Cardiac muscle cell (in vitro differentiated cells and primary cell): ENCODE data around the gene RNF167. TPM values are rescaled to one million over a fixed set of nuclear protein-coding genes. Genes with fewer than 3 reads are reported as not detected.

ENCODE experiments used
- DNase-seq, 2 donors: peaks; one replicate each; pipeline versions ENCODE4 v3.0.0 to v3.0.0-alpha.2; 2010 to 2017; ENCODE audit warnings: low read depth in 1 of 2, low spot score in 1 of 2
- H3K27ac ChIP-seq: fragments of 200-600 bp; sonication (generic); 2 replicates; pipeline ENCODE4 v1.5.1; 2016
- H3K27me3 ChIP-seq: fragments of 200-600 bp; sonication (generic); 2 replicates; pipeline ENCODE4 v1.6.0; 2016; ENCODE audit warnings: control low read depth
- H3K36me3 ChIP-seq: fragments of 200-600 bp; sonication (generic); 2 replicates; pipeline ENCODE4 v1.5.1; 2016; ENCODE audit warnings: control low read depth
- H3K4me1 ChIP-seq: fragments of 200-600 bp; sonication (generic); 2 replicates; pipeline ENCODE4 v1.8.1; 2017; ENCODE audit warnings: low read depth, mild to moderate bottlenecking, mixed run types
- H3K4me3 ChIP-seq: fragments of 200-600 bp; sonication (generic); 2 replicates; pipeline ENCODE4 v1.5.1; 2016; ENCODE audit warnings: mild to moderate bottlenecking
- H3K9me3 ChIP-seq: fragments of 200-600 bp; sonication (generic); 2 replicates; pipeline ENCODE4 v1.5.1; 2017; ENCODE audit warnings: low read depth, mild to moderate bottlenecking, control low read depth
- polyA plus RNA-seq: library from polyadenylated mRNA; unstranded; fragments of >200 nt; fragmentation: Nextera tagmentation; extraction: Ambion mirVana; gene quantifications from 2 replicates; pipeline ENCODE4 v1.2.1, GENCODE V29; 2016
- total RNA-seq: library from RNA; depleted of rRNA; stranded (reverse); fragments of >200 nt; gene quantifications from 2 replicates; pipeline ENCODE4 v1.2.3, GENCODE V29; 2016
- TF ChIP-seq, protein P1 (sequence below): IDR thresholded peaks from 2 replicates; pipeline ENCODE4 v1.5.1; 2012; ENCODE audit warnings: low read depth, mild to moderate bottlenecking, low read length

The RNF167 gene
- total and polyA plus RNA-seq, 2 experiments from 2014 or later = 73.4 to 77.1 TPM

DNA sequence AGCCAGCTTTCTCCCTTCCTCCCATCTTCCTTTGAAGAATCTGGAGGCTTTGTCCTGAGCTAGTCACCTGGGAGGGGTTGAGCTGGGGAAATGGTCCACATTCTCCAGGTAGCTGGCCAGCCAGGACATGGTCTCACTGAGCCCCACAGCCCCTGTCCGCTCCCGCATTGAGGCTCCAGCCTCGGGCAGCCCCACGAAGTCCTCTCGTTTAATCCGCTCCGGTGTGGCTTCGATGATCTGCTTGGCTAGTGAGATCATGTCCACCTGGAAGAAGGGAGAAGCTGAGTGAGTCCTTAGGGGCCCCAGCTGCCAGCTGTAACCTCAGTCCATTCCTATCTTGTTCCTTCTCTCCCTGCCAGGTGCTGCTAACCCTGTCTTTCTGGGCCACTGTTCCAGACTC lies 30.2 kb downstream of the RNF167 start:
- TF ChIP-seq, protein P1, sequence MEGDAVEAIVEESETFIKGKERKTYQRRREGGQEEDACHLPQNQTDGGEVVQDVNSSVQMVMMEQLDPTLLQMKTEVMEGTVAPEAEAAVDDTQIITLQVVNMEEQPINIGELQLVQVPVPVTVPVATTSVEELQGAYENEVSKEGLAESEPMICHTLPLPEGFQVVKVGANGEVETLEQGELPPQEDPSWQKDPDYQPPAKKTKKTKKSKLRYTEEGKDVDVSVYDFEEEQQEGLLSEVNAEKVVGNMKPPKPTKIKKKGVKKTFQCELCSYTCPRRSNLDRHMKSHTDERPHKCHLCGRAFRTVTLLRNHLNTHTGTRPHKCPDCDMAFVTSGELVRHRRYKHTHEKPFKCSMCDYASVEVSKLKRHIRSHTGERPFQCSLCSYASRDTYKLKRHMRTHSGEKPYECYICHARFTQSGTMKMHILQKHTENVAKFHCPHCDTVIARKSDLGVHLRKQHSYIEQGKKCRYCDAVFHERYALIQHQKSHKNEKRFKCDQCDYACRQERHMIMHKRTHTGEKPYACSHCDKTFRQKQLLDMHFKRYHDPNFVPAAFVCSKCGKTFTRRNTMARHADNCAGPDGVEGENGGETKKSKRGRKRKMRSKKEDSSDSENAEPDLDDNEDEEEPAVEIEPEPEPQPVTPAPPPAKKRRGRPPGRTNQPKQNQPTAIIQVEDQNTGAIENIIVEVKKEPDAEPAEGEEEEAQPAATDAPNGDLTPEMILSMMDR = no peak
- Histone ChIP-seq H3K4me1 (peaks cover 24% of the 10 kb centered on the region), H3K36me3 (no peaks in the 10 kb centered on the region), H3K9me3 (no peaks in the 10 kb centered on the region), H3K27me3 (no peaks in the 10 kb centered on the region), H3K27ac (peak overlapping the region; percentile 96), H3K4me3 (no peak overlapping the region)
- DNase-seq = no peak

DNA sequence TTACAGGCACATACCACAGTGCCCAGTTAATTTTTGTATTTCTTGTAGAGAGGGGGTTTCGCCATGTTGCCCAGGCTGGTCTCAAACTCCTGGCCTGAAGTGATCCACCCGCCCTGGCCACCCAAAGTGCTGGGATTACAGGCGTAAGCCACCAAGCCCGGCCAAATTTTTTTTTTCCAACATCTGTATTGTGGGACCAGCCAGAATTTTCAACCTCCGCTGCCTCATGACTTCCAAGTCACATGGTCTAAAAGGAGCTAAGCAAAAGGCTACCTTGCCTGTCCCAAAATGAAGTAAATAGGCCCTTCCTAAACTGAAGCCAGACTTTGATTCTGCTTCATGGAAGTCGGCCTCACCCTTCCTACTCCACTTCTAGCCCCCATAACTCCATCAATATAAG lies 31.8 kb downstream of the RNF167 start:
- Histone ChIP-seq H3K4me3 (no peak overlapping the region), H3K27ac (no peak overlapping the region), H3K9me3 (no peaks in the 10 kb centered on the region), H3K4me1 (peaks cover 24% of the 10 kb centered on the region), H3K27me3 (no peaks in the 10 kb centered on the region), H3K36me3 (peaks cover 1% of the 10 kb centered on the region)
- DNase-seq = no peak
- TF ChIP-seq, protein P1 = no peak

DNA sequence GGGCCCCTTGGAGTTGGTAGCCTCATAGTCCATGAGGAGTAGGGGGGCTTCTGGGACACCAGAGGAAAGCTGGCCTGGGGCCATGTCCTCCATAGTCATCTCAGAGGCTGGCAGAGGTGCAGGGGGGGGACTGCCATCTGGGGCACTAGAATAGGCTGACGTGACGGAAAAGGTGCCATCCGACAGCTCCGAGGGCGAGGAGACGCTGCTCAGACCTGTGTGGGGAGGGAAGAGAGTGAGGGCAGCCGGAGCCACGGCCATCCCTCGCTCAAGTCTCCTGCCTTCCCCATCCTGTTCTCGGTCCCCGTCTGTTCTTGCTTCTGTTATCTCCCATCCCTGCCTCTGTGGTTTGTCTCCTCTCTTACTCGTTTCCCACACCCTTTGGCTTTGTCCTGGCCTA lies 32.3 kb downstream of the RNF167 start:
- TF ChIP-seq, protein P1 = no peak
- H3K9me3 ChIP-seq = no peaks in the 10 kb centered on the region
- H3K4me1 ChIP-seq = peaks cover 24% of the 10 kb centered on the region
- no peak overlapping the region for H3K4me3 ChIP-seq
- no peak overlapping the region for H3K27ac ChIP-seq
- no peaks in the 10 kb centered on the region for H3K27me3 ChIP-seq
- DNase-seq = no peak
- peaks cover 6% of the 10 kb centered on the region for H3K36me3 ChIP-seq

DNA sequence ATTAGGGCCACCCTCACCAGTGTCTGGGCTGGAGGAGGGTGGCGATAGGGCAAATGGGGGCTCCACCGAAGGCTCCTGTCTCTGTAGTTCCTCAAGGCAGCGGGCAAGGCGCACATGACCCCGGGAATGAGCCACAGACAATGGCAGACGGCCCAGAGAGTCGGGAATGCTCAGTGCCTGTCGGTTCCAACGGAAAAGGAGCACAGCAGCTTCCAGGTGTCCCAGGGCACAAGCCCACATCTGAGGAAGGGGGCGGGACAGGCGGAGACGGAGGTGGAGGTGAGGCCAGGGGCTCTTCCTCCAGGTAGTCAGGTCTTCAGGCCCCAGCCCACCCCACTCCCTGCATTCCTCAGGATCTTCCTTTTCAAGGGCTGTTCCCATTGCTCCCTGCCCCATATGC lies 32.7 kb downstream of the RNF167 start:
- H3K36me3 ChIP-seq = peaks cover 6% of the 10 kb centered on the region
- DNase-seq = no peak
- TF ChIP-seq, protein P1 = no peak

DNA sequence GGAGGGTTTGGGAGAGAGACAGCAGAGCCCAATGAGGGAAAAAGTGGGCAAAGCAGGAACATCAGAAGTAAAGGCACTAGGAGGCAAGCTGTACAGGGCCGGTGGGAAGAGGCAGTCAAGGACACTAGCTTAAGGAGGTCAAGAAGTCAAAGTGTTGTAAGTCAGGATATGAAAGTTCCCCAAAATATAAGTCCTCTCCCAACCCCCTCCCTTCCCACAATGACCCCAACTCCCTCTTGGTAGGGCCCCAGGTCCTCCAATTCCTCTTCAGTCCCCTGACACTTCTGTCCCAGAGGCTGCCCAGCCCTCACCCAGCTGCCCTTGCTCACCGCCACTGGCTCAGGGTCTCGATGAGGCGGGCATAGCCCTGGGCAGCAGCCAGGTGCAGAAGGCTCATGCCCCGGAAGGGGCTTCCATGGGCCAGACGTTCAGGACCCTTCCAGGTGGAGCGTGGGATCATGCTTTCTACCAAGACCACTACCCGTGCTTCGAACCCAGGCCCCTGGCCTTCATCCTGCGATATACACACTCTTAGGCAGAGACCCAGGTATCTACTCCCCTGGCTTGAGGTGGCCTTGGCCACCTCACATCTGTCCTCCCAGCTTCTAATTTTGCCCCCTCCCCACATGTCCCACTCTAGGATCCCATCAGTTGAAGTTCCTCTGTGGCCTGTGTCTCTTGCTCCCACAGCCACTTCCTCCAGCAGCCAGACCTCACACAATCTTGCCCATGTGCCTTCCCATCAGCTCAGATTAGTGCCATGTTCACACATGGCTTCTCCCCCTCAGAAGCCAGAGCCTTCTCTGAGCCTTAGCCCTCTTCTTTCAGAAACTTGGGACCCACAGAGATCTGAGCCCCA lies 33.4 kb downstream of the RNF167 start:
- TF ChIP-seq, protein P1 = no peak
- H3K27me3 ChIP-seq = no peaks in the 10 kb centered on the region
- H3K9me3 ChIP-seq = no peaks in the 10 kb centered on the region
- H3K4me1 ChIP-seq = peaks cover 24% of the 10 kb centered on the region
- peaks cover 6% of the 10 kb centered on the region for H3K36me3 ChIP-seq
- no peak for DNase-seq
- no peak overlapping the region for H3K4me3 ChIP-seq
- H3K27ac ChIP-seq = no peak overlapping the region

More for the DNA sequence above, 32.7 kb downstream of the RNF167 start:
- Histone ChIP-seq H3K27ac (no peak overlapping the region), H3K27me3 (no peaks in the 10 kb centered on the region), H3K4me1 (peaks cover 24% of the 10 kb centered on the region), H3K9me3 (no peaks in the 10 kb centered on the region), H3K4me3 (no peak overlapping the region)
